Osteocyte (in vitro differentiated cells): ENCODE measurements around the gene CCDC87. TPM values are rescaled to one million over a fixed set of nuclear protein-coding genes. Genes with fewer than 3 reads are reported as not detected.

Experiments
- DNase-seq: peaks from one replicate; pipeline ENCODE4 v3.0.0; 2021; ENCODE audit warnings: mixed read lengths; ENCODE audit not compliant: unreplicated experiment; ENCODE audit errors: extremely low spot score
- H3K27ac Mint-ChIP-seq: one replicate; pipeline ENCODE4 v1.8.0; 2021; ENCODE audit warnings: mild to moderate bottlenecking, mixed read lengths; ENCODE audit not compliant: unreplicated experiment
- H3K27me3 Mint-ChIP-seq: one replicate; pipeline ENCODE4 v1.8.0; 2021; ENCODE audit warnings: mixed read lengths; ENCODE audit not compliant: unreplicated experiment
- H3K36me3 Mint-ChIP-seq: one replicate; pipeline ENCODE4 v1.8.0; 2021; ENCODE audit warnings: mixed read lengths; ENCODE audit not compliant: unreplicated experiment
- H3K4me1 Mint-ChIP-seq: one replicate; pipeline ENCODE4 v1.8.0; 2021; ENCODE audit warnings: mixed read lengths; ENCODE audit not compliant: unreplicated experiment
- H3K4me3 Mint-ChIP-seq: one replicate; pipeline ENCODE4 v1.8.0; 2021; ENCODE audit warnings: mild to moderate bottlenecking, moderate library complexity, mixed read lengths; ENCODE audit not compliant: unreplicated experiment
- H3K9me3 Mint-ChIP-seq: one replicate; pipeline ENCODE4 v1.8.0; 2021; ENCODE audit warnings: mixed read lengths; ENCODE audit not compliant: unreplicated experiment
- CTCF ChIP-seq: fragments of 200-600 bp; sonication (generic); IDR thresholded peaks from 2 replicates; pipeline ENCODE4 v1.5.0; 2021; ENCODE audit warnings: antibody characterized with exemption, mild to moderate bottlenecking, moderate library complexity
- total RNA-seq: library from RNA; stranded (reverse); gene quantifications from 2 replicates; pipeline ENCODE4 v1.2.1, GENCODE V29; 2021

Gene CCDC87
- total RNA-seq, 1 donor from 2014 or later = 0.19 TPM

- DNase-seq = peak; percentile 93
- H3K9me3 Mint-ChIP-seq = no peaks in the 10 kb centered on the region
These were observed 13.8 kb downstream of the CCDC87 start for GRCh38 chr11:66579017-66579606.

GRCh38 chr11:66570850-66571180 lies 22.0 kb downstream of the CCDC87 start:
- Mint-ChIP-seq H3K27ac (no peak overlapping the region), H3K4me3 (no peak overlapping the region), H3K9me3 (no peaks in the 10 kb centered on the region), H3K4me1 (no peaks in the 10 kb centered on the region), H3K27me3 (peaks cover 38% of the 10 kb centered on the region), H3K36me3 (no peaks in the 10 kb centered on the region)
- no peak for DNase-seq
- TF ChIP-seq CTCF = no peak

More at GRCh38 chr11:66579017-66579606, 13.8 kb downstream of the CCDC87 start:
- no peak overlapping the region for H3K4me3 Mint-ChIP-seq
- TF ChIP-seq CTCF = peak; percentile 87
- H3K27me3 Mint-ChIP-seq = peaks cover 19% of the 10 kb centered on the region
- H3K4me1 Mint-ChIP-seq = peaks cover 6% of the 10 kb centered on the region
- H3K27ac Mint-ChIP-seq = no peak overlapping the region
- no peaks in the 10 kb centered on the region for H3K36me3 Mint-ChIP-seq

GRCh38 chr11:66570079-66570849 lies 22.6 kb downstream of the CCDC87 start:
- Mint-ChIP-seq H3K27ac (no peak overlapping the region), H3K27me3 (peaks cover 33% of the 10 kb centered on the region)

GRCh38 chr11:66569076-66569475 lies 23.8 kb downstream of the CCDC87 start:
- peaks cover 22% of the 10 kb centered on the region for H3K27me3 Mint-ChIP-seq
- H3K4me3 Mint-ChIP-seq = no peak overlapping the region
- no peaks in the 10 kb centered on the region for H3K36me3 Mint-ChIP-seq
- no peak for DNase-seq
- no peak overlapping the region for H3K27ac Mint-ChIP-seq
- TF ChIP-seq CTCF = no peak
- no peaks in the 10 kb centered on the region for H3K9me3 Mint-ChIP-seq
- no peaks in the 10 kb centered on the region for H3K4me1 Mint-ChIP-seq

More at GRCh38 chr11:66570079-66570849, 22.6 kb downstream of the CCDC87 start:
- Mint-ChIP-seq H3K4me3 (no peak overlapping the region), H3K4me1 (no peaks in the 10 kb centered on the region), H3K9me3 (no peaks in the 10 kb centered on the region), H3K36me3 (no peaks in the 10 kb centered on the region)
- DNase-seq = no peak
- no peak for TF ChIP-seq CTCF

- no peak within 1 kb of the TSS for H3K27ac Mint-ChIP-seq
- no peaks in the 10 kb centered on the region for H3K36me3 Mint-ChIP-seq
- no peak within 1 kb of the TSS for H3K4me3 Mint-ChIP-seq
These were observed 24.5 kb downstream of the CCDC87 start, which contains the start of gene CTSF for GRCh38 chr11:66568124-66568916. TSS of gene CTSF (minus strand) at chr11:66568606. CDS start at chr11:66568486, 120 bp downstream.

More at GRCh38 chr11:66568124-66568916, 24.5 kb downstream of the CCDC87 start, which contains the start of gene CTSF:
- H3K4me1 Mint-ChIP-seq = no peaks in the 10 kb centered on the region
- peaks cover 16% of the 10 kb centered on the region for H3K27me3 Mint-ChIP-seq
- no peaks in the 10 kb centered on the region for H3K9me3 Mint-ChIP-seq
- TF ChIP-seq CTCF = no peak
- no peak for DNase-seq
